ENCODE data around the gene ZNF43.
"Not testable (repeated sequence)": the region's sequence is repeated elsewhere in the genome, so short reads cannot be mapped to it uniquely, and the experiment has no call there.

ZNF43 gene

GRCh38 chr19:21789466-21790085 lies 46.4 kb downstream of the ZNF43 start:
- DNase-seq: no peak

DNA sequence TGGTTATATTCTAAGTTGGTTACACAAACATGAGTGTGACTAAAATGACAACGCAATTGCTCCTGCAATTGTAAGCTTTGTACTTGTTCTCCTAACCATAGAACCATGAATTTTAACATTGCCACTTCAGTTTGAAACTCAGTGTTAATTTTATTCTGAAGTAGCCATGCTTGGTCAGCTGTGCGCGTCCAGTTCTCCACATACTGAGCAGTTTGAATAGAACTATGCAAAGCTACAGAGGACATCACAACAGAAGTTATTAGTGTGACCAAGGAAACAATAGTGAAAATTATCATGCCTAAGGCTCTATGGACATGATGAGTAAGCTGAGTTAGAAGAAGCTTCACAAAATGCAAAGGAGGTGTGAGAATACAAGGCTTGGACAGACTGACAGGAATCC lies 49.0 kb downstream of the ZNF43 start:
- DNase-seq: no peak

DNA sequence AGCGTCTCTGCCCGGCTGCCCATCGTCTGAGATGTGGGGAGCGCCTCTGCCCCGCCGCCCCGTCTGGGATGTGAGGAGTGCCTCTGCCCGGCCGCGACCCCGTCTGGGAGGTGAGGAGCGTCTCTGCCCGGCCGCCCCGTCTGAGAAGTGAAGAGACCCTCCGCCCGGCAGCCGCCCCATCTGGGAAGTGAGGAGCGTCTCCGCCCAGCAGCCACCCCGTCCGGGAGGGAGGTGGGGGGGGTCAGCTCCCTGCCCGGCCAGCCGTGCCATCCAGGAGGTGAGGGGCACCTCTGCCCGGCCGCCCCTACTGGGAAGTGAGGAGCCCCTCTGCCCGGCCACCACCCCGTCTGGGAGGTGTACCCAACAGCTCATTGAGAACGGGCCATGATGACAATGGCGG lies 60.2 kb downstream of the ZNF43 start:
- DNase-seq: not testable (repeated sequence)

GRCh38 chr19:21767065-21767800 lies 68.7 kb downstream of the ZNF43 start, which contains the start of gene ZNF100:
Gene ZNF100 (minus strand): TSS chr19:21767579. CDS start chr19:21767429, 150 bp downstream.
- peak; percentile 44 to 96 (median 76) for DNase-seq

DNA sequence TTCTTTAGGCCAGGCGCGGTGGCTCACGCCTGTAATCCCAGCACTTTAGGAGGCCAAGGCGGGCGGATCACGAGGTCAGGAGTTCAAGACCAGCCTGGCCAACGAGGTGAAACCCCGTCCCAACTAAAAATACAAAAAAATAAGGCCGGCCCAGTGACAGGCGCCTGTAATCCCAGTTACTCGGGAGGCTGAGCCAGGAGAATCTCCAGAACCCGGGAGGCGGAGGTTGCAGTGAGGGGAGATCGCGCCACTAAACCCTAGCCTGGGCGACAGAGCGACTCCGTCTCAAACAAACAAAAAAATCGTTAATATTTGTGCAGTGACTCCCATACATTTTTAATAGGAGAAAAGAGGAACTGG lies 69.3 kb downstream of the ZNF43 start:
- DNase-seq: not testable (repeated sequence)

- DNase-seq: peak in 1 of 5 experiments; percentile 14
Measured at GRCh38 chr19:21765151-21765550, 70.8 kb downstream of the ZNF43 start.

DNA sequence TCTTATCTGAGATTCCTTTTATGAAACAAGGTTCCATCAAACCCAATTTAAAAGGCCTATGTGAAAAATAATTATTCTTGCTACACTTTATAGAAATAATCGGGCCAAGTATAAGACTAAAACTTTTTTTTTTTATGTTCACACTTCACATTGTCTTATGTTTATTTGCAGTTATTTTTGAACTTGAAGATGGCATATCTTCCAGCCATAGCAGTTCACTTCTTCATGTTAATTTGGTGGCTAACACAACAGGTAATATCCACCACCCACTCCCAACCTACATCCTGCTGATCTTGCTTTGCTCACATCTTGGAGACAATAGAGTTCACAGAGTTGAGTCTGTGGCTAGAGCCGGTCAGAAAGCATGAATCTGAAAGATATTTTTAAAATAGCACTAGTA lies 74.4 kb downstream of the ZNF43 start:
- not testable (repeated sequence) for DNase-seq

DNA sequence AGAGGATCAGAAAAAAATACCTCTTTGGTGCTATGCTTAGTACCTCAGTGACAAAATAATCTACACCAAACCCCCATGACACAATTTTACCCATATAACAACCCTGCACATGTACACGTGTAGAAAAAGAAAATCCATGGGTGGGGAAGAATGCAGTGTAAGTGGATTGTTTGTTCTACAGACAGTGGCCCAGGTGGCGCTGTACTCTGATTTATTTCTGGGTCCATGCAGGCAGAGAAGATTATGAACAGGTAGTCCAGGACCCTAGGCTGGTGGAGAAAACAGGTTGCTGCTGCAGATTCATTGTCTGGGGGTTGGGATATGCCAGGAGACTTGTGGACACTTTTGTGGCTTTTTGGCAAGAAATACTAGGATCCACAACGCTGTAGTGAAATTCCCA lies 77.7 kb downstream of the ZNF43 start:
- DNase-seq: no peak

DNA sequence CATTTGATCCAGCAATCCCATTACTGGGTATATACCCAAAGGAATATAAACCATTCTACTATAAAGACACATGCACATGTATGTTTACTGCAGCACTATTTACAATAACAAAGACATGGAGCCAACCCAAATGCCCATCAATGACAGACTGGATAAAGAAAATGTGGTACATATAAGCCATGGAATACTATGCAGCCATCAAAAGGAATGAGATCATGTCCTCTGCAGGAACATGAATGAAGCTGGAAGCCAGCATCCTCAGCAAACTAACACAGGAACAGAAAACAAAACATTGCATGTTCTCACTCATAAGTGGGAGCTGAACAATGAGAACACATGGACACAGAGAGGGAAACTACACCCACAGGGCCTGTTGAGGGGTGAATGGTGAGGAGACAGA lies 80.4 kb downstream of the ZNF43 start:
- not testable (repeated sequence) for DNase-seq
